H9 (cell line): ENCODE data around the gene RAP1B. TPM values are rescaled to one million over a fixed set of nuclear protein-coding genes. Genes with fewer than 3 reads are reported as not detected.

ENCODE experiments used
- DNase-seq: peaks from one replicate; pipeline ENCODE4 v3.0.0-alpha.2; 2017
- H2AFZ ChIP-seq: one replicate; pipeline ENCODE4 v1.6.1; 2013; ENCODE audit warnings: mild to moderate bottlenecking, low read length, control low read depth, moderate library complexity
- H2AK5ac ChIP-seq: 2 replicates; pipeline ENCODE4 v1.6.1; 2013; ENCODE audit warnings: low read length, control low read depth, mixed read lengths; ENCODE audit not compliant: insufficient read length
- H2BK120ac ChIP-seq: one replicate; pipeline ENCODE4 v1.6.1; 2013; ENCODE audit warnings: low read depth, mild to moderate bottlenecking, low read length, control low read depth, inconsistent platforms; ENCODE audit not compliant: poor library complexity, severe bottlenecking
- H2BK12ac ChIP-seq: 2 replicates; pipeline ENCODE4 v1.6.1; 2013; ENCODE audit warnings: low read length, control low read depth, mixed read lengths, low read depth; ENCODE audit not compliant: insufficient read length
- H2BK15ac ChIP-seq: 2 replicates; pipeline ENCODE4 v1.6.1; 2013; ENCODE audit warnings: low read depth, low read length, control low read depth
- H2BK20ac ChIP-seq: one replicate; pipeline ENCODE4 v1.6.1; 2013; ENCODE audit warnings: low read depth, mild to moderate bottlenecking, low read length, control low read depth, inconsistent platforms; ENCODE audit not compliant: poor library complexity, severe bottlenecking
- H2BK5ac ChIP-seq: 2 replicates; pipeline ENCODE4 v1.6.1; 2013; ENCODE audit warnings: low read length, control low read depth, mixed read lengths; ENCODE audit not compliant: insufficient read length
- H3K14ac ChIP-seq: 2 replicates; pipeline ENCODE4 v1.6.1; 2013; ENCODE audit warnings: low read length, control low read depth; ENCODE audit not compliant: insufficient read depth
- H3K18ac ChIP-seq: 2 replicates; pipeline ENCODE4 v1.6.1; 2013; ENCODE audit warnings: low read depth, mild to moderate bottlenecking, mixed read lengths, low read length, control low read depth; ENCODE audit not compliant: insufficient read length
- H3K23ac ChIP-seq: 2 replicates; pipeline ENCODE4 v1.6.1; 2013; ENCODE audit warnings: low read length, control low read depth, mixed read lengths, low read depth; ENCODE audit not compliant: insufficient read length
- H3K23me2 ChIP-seq: 2 replicates; pipeline ENCODE4 v1.6.1; 2013; ENCODE audit warnings: low read depth, mild to moderate bottlenecking, mixed read lengths, low read length, control low read depth; ENCODE audit not compliant: insufficient read length, poor library complexity, severe bottlenecking
- H3K27ac ChIP-seq: 2 replicates; pipeline ENCODE4 v1.5.1; 2013; ENCODE audit warnings: low read length, control low read depth, mixed read lengths, low read depth; ENCODE audit not compliant: insufficient read length
- H3K27me3 ChIP-seq: 2 replicates; pipeline ENCODE4 v1.6.1; 2013; ENCODE audit warnings: low read length, control low read depth, inconsistent platforms; ENCODE audit not compliant: insufficient read depth
- H3K4ac ChIP-seq: 2 replicates; pipeline ENCODE4 v1.6.1; 2013; ENCODE audit warnings: low read depth, mild to moderate bottlenecking, control low read depth, inconsistent platforms, low read length, moderate library complexity
- H3K4me1 ChIP-seq: 2 replicates; pipeline ENCODE4 v1.6.1; 2013; ENCODE audit warnings: low read length, control low read depth, inconsistent platforms; ENCODE audit not compliant: insufficient read depth
- H3K4me2 ChIP-seq: 2 replicates; pipeline ENCODE4 v1.6.1; 2013; ENCODE audit warnings: low read length, control low read depth, mixed read lengths; ENCODE audit not compliant: insufficient read length, insufficient read depth
- H3K56ac ChIP-seq: 2 replicates; pipeline ENCODE4 v1.6.1; 2013; ENCODE audit warnings: low read depth, mild to moderate bottlenecking, mixed read lengths, low read length, control low read depth; ENCODE audit not compliant: insufficient read length
- H3K79me1 ChIP-seq: 2 replicates; pipeline ENCODE4 v1.6.1; 2013; ENCODE audit warnings: low read depth, mild to moderate bottlenecking, moderate library complexity, low read length, control low read depth, inconsistent platforms; ENCODE audit not compliant: insufficient read depth, poor library complexity, severe bottlenecking
- H3K79me2 ChIP-seq: 2 replicates; pipeline ENCODE4 v1.6.1; 2013; ENCODE audit warnings: low read length, control low read depth, inconsistent platforms; ENCODE audit not compliant: insufficient read depth
- H3K9ac ChIP-seq: 2 replicates; pipeline ENCODE4 v1.6.1; 2013; ENCODE audit warnings: low read length, control low read depth, mixed read lengths; ENCODE audit not compliant: insufficient read length; ENCODE audit errors: extremely low read depth
- H3K9me3 ChIP-seq: one replicate; pipeline ENCODE4 v1.6.1; 2013; ENCODE audit warnings: low read depth, low read length, inconsistent platforms; ENCODE audit not compliant: control insufficient read depth
- H3T11ph ChIP-seq: one replicate; pipeline ENCODE4 v1.6.1; 2013; ENCODE audit warnings: mild to moderate bottlenecking, low read length, control low read depth, inconsistent platforms
- H4K20me1 ChIP-seq: one replicate; pipeline ENCODE4 v1.6.1; 2013; ENCODE audit not compliant: control insufficient read depth, insufficient read length, insufficient read depth
- H4K5ac ChIP-seq: 2 replicates; pipeline ENCODE4 v1.6.1; 2013; ENCODE audit warnings: low read depth, mild to moderate bottlenecking, mixed read lengths, low read length, control low read depth; ENCODE audit not compliant: insufficient read length
- H4K8ac ChIP-seq: replicated peaks from 2 replicates; pipeline ENCODE4 v1.6.1; 2013; ENCODE audit warnings: low read length, control low read depth, mixed read lengths, low read depth; ENCODE audit not compliant: insufficient read length
- H4K91ac ChIP-seq: 2 replicates; pipeline ENCODE4 v1.6.1; 2013; ENCODE audit warnings: low read depth, mild to moderate bottlenecking, moderate library complexity, mixed read lengths, low read length, control low read depth; ENCODE audit not compliant: insufficient read length
- H3K27ac Mint-ChIP-seq, 3 experiments: 2 replicates in 2 of 3; 3 replicates in 1 of 3; pipeline ENCODE4 v1.8.0; 2020 to 2021; ENCODE audit warnings: mixed read lengths in 3 of 3, mild to moderate bottlenecking in 1 of 3, moderate library complexity in 1 of 3
- H3K27me3 Mint-ChIP-seq: 2 replicates; pipeline ENCODE4 v1.8.0; 2021; ENCODE audit warnings: low read depth, mild to moderate bottlenecking, moderate library complexity, mixed read lengths
- H3K36me3 Mint-ChIP-seq, 3 experiments: 2 replicates in 2 of 3; 3 replicates in 1 of 3; pipeline ENCODE4 v1.8.0; 2020 to 2021; ENCODE audit warnings: low read depth in 3 of 3, mixed read lengths in 3 of 3; ENCODE audit not compliant: insufficient read depth in 1 of 3
- H3K4me1 Mint-ChIP-seq, 2 experiments: 2 replicates each; pipeline ENCODE4 v1.8.0; 2020; ENCODE audit warnings: mixed read lengths in 2 of 2
- H3K4me3 Mint-ChIP-seq, 2 experiments: 2 replicates in 1 of 2; 3 replicates in 1 of 2; pipeline ENCODE4 v1.8.0; 2020 to 2021; ENCODE audit warnings: mild to moderate bottlenecking in 2 of 2, mixed read lengths in 2 of 2, moderate library complexity in 1 of 2
- H3K9me3 Mint-ChIP-seq, 2 experiments: 2 replicates in 1 of 2; 3 replicates in 1 of 2; pipeline ENCODE4 v1.8.0; 2020; ENCODE audit warnings: mild to moderate bottlenecking in 2 of 2, mixed read lengths in 2 of 2, moderate library complexity in 1 of 2
- CTCF ChIP-seq: fragments of 200-600 bp; sonication (generic); conservative IDR thresholded peaks from 3 replicates; pipeline ENCODE4 v1.8.0; 2021; ENCODE audit warnings: antibody characterized with exemption, mild to moderate bottlenecking
- total RNA-seq: library from RNA; stranded (reverse); gene quantifications from 2 replicates; pipeline ENCODE4 v1.2.1, GENCODE V29; 2021

RAP1B gene
- total RNA-seq, 1 experiment from 2014 or later: 97.7 TPM

DNA sequence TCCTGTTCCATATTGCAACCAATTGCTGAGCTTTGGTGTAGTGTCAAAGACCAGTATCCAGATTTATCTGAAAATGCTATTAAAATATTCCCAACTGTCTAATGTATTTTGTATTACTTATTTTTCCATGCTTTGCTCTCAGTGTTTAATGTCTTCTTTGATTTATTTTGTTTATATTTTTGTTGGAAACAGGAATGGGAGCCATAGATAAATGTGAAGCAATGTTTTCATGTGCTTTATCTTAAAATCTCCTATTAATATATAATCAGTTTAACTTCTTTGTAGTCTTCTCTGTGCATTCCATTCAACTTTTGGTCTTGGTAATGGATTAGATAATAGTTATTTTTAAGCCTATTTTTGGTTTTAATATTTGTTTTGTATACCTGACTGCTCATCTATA, 8.8 kb downstream of the RAP1B start:
- no peak overlapping the region for H2AK5ac ChIP-seq
- no peak overlapping the region for H3K56ac ChIP-seq
- no peak overlapping the region for H2BK12ac ChIP-seq
- H3K27me3 ChIP-seq: no peaks in the 10 kb centered on the region
- H4K20me1 ChIP-seq: no peaks in the 10 kb centered on the region
- H2BK120ac ChIP-seq: no peak overlapping the region
- no peak for DNase-seq
- H3K23me2 ChIP-seq: no peaks in the 10 kb centered on the region
- H3K4me1 Mint-ChIP-seq: peaks cover 36 to 45% of the 10 kb centered on the region in 2 experiments
- no peak overlapping the region for H2AFZ ChIP-seq
- no peak overlapping the region for H3K18ac ChIP-seq
- no peaks in the 10 kb centered on the region for H3K4me1 ChIP-seq
- no peaks in the 10 kb centered on the region; a peak in 1 of 5 replicates for H3K9me3 Mint-ChIP-seq
- H3K4me2 ChIP-seq: no peak overlapping the region
- H3K14ac ChIP-seq: no peak overlapping the region
- H3K27me3 Mint-ChIP-seq: no peaks in the 10 kb centered on the region
- H3K27ac Mint-ChIP-seq: no peak overlapping the region; a peak in 1 of 7 replicates
- H4K91ac ChIP-seq: no peak overlapping the region
- no peak overlapping the region for H3K27ac ChIP-seq
- H3K79me2 ChIP-seq: peaks cover 33% of the 10 kb centered on the region; the same call in 1 of the 2 replicates
- H3K9me3 ChIP-seq: no peaks in the 10 kb centered on the region
- H3K79me1 ChIP-seq: peaks cover 6% of the 10 kb centered on the region
- no peak overlapping the region for H2BK20ac ChIP-seq
- H4K8ac ChIP-seq: no peak overlapping the region
- no peak overlapping the region for H3K4me3 Mint-ChIP-seq
- no peak overlapping the region for H3K9ac ChIP-seq
- no peak overlapping the region for H3T11ph ChIP-seq
- H2BK15ac ChIP-seq: no peak overlapping the region
- no peak overlapping the region for H4K5ac ChIP-seq
- H3K4ac ChIP-seq: no peak overlapping the region
- no peak overlapping the region for H2BK5ac ChIP-seq
- H3K23ac ChIP-seq: no peak overlapping the region
- H3K36me3 Mint-ChIP-seq: peaks cover 3 to 12% (median 12%) of the 10 kb centered on the region in 3 experiments; a peak in 6 of 7 replicates
- TF ChIP-seq CTCF: no peak
